NK-92 (cell line): Measurements from ENCODE around the gene GRK3.

Experiments used
- DNase-seq: peaks from one replicate; lab custom pipeline; 2025; ENCODE audit not compliant: unreplicated experiment; lab: John Stamatoyannopoulos, UW

The GRK3 gene

DNA sequence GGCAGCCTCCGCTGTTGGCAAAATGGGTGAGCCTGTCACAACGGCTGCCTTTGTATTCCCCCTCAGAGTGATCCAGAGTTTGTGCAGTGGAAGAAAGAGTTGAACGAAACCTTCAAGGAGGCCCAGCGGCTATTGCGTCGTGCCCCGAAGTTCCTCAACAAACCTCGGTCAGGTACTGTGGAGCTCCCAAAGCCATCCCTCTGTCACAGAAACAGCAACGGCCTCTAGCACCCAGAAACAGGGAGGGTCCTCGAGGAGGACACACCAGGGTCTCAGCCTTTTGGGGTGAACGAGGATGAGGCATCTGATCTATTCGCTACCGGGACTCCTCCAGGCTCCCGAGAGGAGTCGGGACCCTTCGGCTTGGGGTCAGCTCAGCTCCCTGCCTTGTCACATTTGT lies 157.7 kb downstream of the GRK3 start:
- no peak for DNase-seq

DNA sequence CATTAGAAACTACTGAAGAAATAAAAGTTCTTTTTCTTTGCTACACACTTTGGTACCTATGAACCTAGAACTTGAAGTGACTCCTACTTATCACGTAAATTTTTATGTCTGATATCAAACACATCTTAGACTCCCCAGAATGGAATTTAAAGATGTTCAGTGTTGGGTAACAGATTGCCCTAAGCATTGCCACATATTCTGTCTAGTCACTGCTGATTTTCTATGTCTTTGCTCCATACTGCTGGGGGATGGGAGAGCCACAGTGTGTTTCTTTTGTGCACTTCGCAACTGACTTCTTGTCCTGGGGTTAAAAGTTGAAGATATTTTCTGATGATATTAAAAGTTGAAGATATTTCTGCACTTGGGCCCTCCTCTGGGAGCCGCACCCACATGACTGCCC lies 158.2 kb downstream of the GRK3 start:
- DNase-seq: no peak

DNA sequence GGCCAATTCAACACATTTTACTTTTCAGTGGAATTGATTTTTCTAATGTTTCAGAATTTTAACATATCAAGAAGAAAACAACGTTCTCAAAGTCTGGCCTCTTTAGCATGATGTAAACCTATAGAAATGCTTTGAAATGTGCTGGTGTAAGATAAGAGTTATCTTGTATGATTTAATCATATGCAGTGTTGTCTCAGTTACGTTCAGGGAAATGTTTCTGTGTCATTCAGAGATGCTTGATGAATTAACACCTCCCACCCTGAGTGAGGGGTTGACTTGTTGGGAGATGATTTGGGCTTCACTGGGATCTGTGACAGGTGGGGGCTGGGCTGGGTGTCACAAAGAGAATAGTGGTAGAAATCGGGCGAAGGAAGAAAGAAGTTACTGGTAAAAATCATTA lies 161.8 kb downstream of the GRK3 start:
- DNase-seq: no peak

DNA sequence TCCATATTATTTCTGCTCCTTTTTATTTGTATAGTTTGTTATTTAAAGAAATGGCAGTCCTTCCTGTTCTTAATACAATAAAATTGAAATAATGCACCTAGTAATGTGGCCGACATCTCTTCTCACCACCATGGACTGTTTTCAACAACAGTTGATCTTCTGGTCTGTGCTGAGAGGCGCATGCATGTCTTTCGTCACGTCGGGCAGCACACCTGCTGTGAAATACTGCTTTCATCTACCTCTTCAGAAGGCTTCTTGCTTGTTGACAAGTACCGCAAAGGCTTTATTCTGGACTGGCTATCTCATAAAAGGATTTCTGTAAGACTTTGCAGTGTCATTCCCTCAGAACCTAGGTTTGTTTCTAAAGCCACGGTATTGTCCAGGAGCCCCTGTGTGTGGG lies 163.6 kb downstream of the GRK3 start:
- DNase-seq: no peak

DNA sequence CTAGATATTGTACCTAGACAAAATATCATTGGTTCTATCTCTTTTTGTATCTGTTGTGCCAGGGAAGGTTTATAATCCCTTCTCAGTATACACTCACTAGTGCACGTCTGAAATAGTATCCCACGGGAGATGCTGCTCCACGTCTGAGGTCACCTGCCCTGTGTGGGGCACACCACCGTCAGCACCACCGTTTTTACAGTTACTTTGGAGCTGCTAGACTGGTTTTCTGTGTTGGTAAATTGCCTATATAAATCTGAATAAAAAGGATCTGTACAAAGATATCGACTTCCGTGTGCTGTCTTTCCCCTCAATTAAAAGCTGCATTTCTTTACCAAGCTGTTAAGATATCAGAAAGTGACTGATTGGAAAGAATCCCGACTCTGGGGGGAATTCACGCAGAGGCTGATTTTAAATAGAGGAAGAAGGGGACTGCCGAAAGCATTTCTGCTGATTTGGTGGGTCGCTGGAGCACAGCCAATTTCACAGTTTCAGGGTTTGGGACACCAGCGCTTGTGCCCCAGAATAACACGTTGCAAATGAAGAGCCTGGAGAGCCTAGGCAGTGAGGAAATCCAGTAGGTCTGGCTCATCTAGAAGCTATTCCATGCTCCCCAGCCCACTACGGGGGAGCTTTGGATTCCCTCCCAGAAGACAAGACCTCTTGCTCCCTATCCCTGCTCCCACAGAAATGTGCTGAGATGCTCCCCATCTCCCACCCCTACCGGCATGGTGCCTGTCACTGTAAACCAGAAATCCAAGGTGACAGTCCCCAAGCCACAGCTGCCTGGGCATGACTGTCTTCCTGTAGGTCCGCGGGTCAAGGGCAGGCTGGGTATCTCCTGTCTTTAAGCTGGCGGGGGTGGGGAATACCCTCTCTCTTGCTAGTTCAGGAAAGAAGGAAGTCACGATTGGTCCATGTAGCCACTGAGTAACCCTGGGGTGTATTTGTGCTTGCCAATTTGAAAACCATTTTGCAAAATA lies 164.8 kb downstream of the GRK3 start:
- no peak for DNase-seq

DNA sequence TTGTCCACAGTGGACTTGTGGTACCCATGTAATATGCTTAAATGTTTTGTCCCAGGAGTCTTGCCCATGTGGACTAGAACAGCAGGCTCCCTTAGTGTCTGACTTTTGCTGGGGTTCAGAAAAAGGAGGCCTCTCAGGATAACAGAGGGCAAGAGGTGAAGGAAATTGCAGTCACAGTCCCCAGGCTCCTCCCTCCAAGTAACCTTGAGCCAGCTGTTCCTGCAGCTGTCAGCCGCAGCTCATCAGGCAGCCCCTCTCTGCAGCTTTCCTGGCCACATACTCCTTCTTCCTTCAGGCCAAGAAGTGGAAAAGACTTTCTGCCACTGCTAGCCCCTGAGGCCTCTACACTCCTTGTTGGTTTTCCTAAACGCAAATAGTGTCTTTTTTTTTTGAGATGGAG lies 171.2 kb downstream of the GRK3 start:
- DNase-seq: no peak

DNA sequence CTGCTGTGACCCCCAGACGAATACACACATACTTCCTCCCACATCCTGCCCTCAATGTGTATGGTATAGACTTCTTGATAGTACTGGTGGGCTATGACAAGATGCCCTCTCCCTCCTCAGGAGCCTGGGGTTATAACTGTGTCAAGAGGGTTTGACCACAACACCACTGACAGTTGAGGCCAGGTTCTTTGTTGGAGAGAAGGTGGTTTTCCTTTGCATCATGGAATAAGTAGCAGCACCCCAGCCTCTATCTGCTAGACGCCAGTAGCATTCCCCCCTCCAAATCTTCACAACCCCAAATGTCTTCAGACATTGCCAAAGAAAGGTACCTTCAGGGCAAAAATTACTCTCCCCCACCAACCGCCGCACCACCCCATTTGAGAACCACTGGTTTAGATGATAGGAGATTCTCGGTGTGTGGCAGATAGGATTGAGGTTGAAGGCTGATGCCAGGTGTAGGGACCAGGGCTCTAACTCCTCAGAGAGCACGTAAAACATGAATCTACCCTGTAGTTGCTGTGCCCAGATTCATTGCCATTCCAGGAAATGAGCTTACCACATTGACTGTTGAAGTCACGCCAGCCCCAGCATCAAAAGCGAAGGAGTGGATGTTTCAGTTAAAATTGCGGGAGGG lies 172.0 kb downstream of the GRK3 start:
- no peak for DNase-seq

DNA sequence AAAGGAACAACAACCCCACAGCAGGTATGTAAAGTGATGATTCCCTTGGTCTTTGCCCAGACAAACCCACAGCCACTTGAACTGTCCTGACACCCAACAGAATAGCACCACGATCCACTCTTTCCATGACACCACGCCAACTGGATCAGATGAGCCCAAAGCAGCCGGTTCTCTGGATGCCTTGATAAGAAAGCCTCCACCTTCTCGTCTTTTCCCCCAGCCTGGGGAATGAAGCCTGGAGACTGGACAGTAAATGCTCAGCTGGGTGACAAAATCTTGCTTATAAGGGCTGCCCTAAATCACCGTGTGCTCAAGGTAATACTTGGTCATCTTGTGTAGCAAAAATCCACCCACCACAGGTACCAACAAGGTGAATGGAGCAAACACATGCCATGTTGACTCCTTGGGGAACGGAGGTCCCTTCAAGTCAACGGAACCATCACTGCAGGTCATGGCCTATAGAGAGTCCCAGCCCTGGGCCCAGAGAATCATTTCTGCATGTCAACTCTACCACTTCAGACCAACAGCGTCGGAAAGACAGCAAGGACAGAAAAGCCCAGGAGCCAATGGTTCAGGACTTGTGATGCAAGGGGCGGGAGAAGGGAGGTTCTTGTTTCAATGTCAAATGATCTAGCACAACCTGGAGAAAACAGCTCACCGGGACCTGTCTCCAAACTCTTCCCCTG lies 175.3 kb downstream of the GRK3 start:
- DNase-seq: no peak

DNA sequence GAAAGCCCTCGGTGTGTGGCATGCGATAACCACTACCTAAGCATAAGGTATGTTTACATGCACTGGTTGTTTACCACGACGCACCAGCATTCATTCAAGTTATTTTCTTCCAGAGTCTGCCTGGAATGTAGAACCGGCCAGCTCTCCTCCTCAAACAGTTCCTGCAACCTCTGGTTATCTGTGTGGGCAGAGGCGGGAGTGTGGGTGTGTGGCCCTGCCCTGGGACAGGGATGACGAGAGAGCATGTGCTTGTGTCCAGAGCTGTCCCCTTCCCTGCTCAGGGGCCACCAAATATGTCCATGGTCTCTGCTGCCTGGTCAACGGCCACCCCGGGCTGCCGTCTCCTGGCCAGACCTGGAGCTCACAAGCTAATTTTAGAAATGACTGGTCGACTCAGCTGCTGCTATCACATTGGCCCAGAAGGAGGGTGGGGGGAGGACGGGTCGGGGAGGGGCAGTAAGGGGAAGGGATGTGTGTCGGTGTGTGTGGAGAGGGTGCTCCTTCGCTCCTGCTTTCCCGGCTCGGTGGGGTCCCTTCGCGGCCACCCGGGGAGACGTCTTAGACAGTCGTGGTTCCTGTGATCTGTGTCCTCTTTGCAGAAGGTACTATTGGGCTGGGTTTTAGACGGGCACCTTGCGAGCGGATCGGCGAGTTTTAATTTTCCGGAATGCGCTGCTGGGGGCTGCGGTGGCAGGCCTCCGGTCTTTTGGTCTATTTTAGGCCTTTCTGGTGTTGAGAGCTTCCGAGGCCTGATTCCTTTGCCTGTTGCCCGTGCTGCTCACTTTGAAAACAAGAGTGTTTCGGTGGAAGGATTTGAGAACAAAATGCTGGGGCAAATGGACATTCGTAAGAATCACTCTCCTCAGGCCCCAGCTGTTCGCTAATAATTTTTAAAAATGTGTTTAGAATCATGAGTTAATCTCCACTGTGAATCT lies 177.5 kb downstream of the GRK3 start, which contains the start of gene MYO18B:
MYO18B (plus strand) TSS at position 497 of the 935 bp plus-strand sequence. CDS start 18,905 bp downstream, outside the sequence.
- DNase-seq: no peak

DNA sequence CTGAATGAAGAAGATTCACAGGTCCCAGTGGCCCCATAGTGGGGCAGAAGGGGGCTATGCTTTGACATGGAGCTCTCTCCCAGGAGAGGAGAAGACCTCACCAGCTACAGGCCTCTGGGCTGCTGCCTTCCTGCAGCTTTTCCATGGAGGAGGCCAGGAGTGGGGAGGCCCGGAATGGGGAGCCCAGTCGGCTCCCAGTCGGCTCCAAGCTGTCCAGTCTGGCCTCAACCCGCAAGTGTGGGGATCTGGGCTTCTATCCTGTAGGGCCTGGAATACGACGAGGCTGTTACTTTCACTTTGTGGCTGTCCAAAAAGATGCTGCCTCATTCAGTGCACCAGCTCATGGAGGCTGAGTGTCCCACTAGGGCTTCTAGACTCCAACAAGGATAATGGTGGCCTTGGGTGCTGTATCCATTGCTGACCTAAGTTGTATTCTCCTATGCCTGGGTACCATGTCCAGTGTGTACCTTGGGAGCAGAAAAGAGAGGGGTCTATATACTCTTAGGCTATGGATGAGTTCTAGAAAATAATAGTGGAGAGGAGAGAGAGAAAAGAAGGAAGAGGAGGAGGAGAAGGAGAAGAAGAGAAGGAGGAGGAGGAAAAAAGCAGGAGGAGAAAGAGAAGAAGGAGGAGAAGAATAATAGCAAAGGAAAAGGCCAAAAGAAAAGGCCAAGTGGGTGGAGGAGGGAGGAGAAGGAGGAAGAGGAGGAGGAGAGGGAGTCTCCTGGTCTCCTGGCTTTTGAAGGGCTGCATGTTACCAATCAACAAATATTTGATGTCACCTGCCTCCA lies 178.6 kb downstream of the GRK3 start:
- no peak for DNase-seq

DNA sequence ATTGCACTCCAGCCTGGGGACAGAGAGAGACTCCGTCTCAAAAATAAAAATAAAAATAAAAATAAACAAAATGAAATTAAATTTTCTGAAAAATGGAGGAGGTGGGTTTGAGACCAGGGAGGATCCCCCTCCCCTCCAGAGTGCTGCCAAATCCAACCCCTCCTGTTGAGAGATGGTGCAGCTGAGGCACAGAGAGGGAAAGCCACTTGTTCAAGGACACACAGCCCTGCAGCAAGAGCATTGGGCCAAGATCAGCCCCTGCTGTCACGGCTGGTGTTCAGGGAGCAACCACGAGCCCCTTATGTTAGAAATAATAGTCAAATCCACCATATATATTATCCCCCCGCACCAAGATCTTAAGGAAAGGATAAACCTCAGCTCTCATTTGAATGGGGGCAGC lies 180.2 kb downstream of the GRK3 start:
- no peak for DNase-seq

DNA sequence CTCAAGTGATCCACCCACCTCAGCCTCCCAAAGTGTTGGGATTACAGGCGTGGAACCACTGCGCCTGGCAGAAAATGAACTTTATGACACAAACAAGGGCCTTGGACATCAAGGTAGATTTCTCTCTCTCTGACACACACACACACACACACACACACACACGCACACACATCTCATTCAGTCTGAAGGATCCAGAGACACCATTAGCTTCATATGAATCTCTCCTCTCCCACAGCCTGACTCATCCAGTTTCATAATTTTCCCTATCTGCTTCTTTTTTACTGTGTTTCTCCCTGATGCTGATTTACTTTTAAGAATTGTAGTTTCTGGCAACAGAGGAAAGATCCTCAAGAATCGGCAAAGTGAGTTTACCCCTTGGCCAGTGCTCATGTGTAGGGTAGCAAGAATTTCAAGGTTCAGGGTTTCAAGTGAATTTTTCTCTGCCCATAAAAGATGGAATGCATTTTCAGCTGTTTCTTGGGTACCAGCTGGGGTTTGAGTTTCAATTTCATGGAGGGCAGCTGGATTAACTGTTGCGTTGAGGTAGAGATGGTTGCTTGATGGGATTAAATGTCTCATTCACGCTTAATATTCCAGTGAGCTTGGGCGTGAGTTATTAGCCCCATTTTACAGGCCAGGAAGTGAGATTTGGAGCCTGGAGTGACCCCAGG lies 181.0 kb downstream of the GRK3 start:
- no peak for DNase-seq

DNA sequence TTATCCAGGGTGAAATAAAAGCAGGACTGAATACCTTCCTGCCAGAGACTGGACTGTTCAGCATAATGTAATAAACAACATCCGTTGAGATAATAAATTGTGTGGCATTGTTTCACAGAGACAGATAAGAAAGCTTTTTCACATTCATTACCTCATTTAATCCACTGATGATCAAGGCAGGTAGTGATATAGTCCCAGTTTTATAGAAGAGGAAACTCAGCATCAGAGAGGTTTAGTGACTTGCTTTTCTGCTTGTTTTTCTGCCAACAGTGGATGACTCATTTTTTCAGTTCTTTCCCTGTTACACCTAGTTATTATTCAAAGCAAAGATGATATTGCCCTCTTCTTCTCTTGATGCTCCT lies 181.5 kb downstream of the GRK3 start:
- no peak for DNase-seq

DNA sequence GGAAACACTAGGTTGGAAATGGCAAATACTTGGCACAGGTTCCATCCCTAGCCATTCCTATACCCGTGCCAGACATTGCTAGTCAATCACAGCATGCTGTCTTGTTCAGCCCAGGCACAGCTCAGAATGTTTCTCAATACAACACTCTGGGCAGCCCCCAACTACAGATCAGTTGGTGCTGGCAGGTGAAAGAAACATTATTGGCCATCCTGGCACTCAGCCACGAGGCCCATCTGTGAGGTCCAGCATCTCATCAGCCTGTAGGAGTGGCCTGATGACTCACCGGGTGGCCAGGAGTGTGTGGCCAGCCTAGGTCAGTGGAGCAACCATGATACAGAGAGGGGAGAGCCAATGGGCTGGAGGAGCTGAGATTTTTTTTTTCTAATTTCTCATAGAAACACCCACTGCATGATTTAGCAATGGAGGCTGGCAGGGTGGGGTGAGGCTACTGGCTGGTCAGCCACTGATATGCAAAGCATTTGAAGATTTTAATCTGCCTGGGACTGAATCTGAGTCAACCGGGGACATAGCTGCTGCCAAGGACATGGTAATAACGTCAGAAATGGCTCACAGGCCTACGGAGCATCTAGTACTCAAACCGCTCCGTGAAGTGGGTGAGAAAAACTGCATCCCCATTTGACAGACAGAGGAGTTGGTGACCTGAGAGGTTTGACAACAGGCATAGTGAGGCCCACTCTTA lies 182.9 kb downstream of the GRK3 start:
- no peak for DNase-seq

DNA sequence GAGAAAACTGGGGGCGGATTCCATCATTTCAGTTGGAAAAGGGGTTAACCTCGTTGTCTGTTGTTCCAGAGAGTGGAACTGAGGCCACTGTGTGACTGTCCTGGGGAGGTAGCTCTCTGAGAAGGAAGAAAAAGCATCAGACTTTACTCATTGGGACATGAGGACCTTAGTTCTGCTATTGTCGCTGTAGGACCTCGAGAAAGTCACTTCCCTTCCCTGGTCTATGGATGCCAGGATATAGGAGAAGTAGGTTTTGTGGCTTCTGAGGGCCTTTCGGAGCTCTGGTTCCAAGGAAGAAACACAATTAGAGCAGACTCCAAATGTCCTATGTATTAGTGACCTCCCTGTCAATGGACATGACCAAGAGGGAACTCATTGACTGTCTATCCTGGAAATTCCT lies 183.7 kb downstream of the GRK3 start:
- DNase-seq: no peak

DNA sequence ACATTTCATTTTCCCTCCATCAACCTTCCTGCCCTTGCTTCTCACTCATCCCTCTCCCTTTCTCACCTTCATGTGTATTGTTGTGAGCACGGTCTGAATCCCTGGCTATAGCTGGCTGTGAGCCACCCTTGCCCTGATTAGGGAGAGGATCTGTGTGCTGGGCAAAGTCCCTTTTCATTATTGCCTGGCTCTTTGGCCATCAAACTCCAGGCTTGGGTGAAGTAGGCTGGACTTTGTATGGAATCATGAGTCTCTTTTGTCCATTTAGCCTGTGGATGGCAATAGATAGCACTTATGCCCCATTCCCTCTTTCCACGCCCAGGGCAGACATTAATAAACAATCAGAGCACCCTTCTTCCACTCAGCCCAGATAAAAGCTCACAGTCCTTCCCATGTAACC lies 184.2 kb downstream of the GRK3 start:
- no peak for DNase-seq

DNA sequence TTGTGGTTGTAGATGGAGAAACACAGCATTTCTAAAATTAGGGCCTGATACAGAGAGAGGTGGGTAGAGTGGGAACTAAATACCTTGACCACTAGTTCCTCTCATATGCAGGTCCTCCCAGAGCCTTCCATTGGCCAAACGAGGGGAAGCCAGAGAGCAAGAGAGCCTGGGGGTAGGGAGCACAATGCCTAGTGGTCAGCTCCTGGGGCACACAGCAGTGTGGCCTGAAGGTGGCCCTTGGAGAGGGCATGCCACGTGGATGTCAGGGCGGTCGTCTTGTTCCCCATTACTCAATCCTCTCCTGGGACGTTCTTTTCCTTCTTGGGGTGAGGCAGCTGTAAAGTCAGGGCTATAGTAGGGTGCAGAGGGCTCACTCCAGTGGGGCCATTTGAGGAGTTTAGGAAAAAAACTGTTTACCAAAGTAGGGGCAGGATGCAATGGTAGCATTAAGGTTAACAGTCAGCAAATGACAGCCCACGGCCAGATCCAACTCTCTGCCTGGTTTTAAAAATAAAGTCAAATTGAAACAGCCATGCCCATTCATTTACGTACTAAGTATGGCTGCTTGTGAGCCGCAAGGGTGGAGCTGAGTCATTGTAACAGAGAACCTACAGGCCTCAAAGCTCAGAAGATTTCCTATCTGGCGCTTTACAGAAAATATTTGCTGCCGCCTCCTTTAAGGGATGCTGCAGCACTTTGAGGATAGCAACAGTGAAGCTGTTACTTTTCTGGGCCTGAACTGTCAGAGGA lies 185.1 kb downstream of the GRK3 start:
- DNase-seq: no peak

DNA sequence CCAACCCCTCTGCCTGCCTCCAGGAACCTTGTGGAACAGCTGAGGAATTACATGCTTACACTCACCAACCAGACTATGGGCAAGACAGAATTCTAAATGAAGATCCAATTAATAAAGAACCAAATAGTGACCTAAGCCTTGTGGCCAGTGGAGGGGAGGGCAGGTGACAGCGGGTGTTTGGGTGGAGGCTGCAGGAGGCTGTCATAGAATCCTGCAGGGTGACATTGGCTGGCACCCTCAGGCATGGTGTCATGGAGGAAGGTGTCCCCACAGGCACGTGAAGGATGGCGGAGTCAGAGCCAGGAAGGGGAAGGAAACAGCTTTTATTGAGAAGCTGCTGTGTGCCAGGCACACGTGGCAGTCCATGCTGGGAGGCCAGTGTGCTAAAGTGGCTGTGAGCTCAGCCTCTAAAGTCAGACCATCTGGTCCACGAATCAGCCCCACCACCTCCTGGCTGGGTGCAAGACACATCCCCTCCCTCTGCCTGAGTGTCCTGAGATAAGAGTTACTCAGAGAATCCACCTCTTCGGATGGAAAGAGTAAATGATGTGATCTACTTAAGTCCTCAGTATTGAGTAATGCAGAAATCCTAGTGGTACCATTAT lies 186.2 kb downstream of the GRK3 start:
- no peak for DNase-seq
